SK-N-MC (cell line): Measurements from ENCODE around the gene FAU.

Source experiments
- DNase-seq: peaks from one replicate; pipeline ENCODE4 v3.0.0-alpha.2; 2011; ENCODE audit warnings: low read depth, low spot score
- H3K27ac ChIP-seq: fragments of 200-600 bp; sonication (generic); 2 replicates; pipeline ENCODE4 v1.5.1; 2016; ENCODE audit warnings: mixed run types
- H3K36me3 ChIP-seq: fragments of 200-600 bp; sonication (generic); 2 replicates; pipeline ENCODE4 v1.6.1; 2017; ENCODE audit warnings: antibody characterized with exemption, low read length, mixed read lengths; ENCODE audit not compliant: insufficient read depth
- H3K4me3 ChIP-seq: fragments of 200-600 bp; sonication (generic); 2 replicates; pipeline ENCODE4 v1.5.1; 2016
- H3K9ac ChIP-seq: fragments of 200-600 bp; sonication (generic); 2 replicates; pipeline ENCODE4 v1.8.0; 2017; ENCODE audit warnings: mixed run types, mixed read lengths; ENCODE audit not compliant: insufficient read length
- H3K9me3 ChIP-seq: fragments of 200-600 bp; sonication (generic); 2 replicates; pipeline ENCODE4 v1.6.1; 2017; ENCODE audit warnings: low read depth, mild to moderate bottlenecking, antibody characterized with exemption, low read length, moderate library complexity, mixed read lengths
- EZH2 ChIP-seq: fragments of 200-600 bp; sonication (generic); IDR thresholded peaks from one replicate; pipeline ENCODE4 v1.6.1; 2017; ENCODE audit warnings: antibody characterized with exemption
- FOXP2 ChIP-seq: optimal IDR thresholded peaks from 2 replicates; pipeline ENCODE3; 2011; ENCODE audit warnings: mild to moderate bottlenecking, moderate library complexity; ENCODE audit not compliant: insufficient read depth; ENCODE audit errors: extremely low read length, control extremely low read depth
- POLR2AphosphoS5 ChIP-seq: IDR thresholded peaks from 2 replicates; pipeline ENCODE4 v1.6.1; 2012; ENCODE audit warnings: mild to moderate bottlenecking, low read depth, low read length, borderline replicate concordance

Gene FAU

GRCh38 chr11:65095974-65096806 is 25.7 kb downstream of the FAU start, which contains the start of gene VPS51:
Gene VPS51 (plus strand): TSS chr11:65096214. CDS start chr11:65096251, 37 bp downstream.
- Histone ChIP-seq H3K27ac (peak within 1 kb of the TSS; percentile 64; the same call in 1 of the 2 replicates), H3K9ac (peak within 1 kb of the TSS; percentile 88), H3K36me3 (no peaks in the 10 kb centered on the region), H3K4me3 (peak within 1 kb of the TSS; percentile 91), H3K9me3 (no peaks in the 10 kb centered on the region)
- no peak for TF ChIP-seq EZH2
- TF ChIP-seq POLR2AphosphoS5 = peak; percentile 81
- TF ChIP-seq FOXP2 = peak; percentile 86
- peak; percentile 76 for DNase-seq

DNA sequence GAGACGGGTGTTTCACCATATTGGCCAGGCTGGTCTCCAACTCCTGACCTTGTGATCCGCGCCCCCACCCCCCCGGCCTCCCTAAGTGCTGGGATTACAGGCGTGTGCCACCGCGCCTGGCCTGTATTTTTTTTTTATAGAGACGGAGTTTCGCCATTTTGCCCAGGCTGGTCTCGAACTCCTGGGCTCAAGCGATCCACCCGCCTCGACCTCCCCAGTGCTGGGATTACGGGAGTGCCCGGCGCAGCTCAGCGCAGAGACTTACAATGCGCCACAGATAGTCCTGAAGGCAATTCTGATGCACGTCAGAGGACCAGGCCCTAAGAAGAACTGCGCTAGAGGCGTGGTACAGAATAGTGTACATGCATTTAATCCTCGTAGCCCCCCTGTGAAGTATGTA is 26.5 kb downstream of the FAU start:
- no peak for TF ChIP-seq POLR2AphosphoS5
- no peak for TF ChIP-seq EZH2
- no peak for TF ChIP-seq FOXP2
- Histone ChIP-seq H3K36me3 (no peaks in the 10 kb centered on the region), H3K9ac (peak overlapping the region; percentile 57), H3K9me3 (no peaks in the 10 kb centered on the region), H3K27ac (no peak overlapping the region), H3K4me3 (peak overlapping the region; percentile 91)
- no peak for DNase-seq

- no peak for TF ChIP-seq FOXP2
- no peak for TF ChIP-seq POLR2AphosphoS5
- no peak for TF ChIP-seq EZH2
- Histone ChIP-seq H3K36me3 (no peaks in the 10 kb centered on the region; the same call in 1 of the 2 replicates), H3K27ac (no peak overlapping the region), H3K4me3 (no peak overlapping the region), H3K9me3 (no peaks in the 10 kb centered on the region), H3K9ac (no peak overlapping the region)
- no peak for DNase-seq
These were observed 31.3 kb downstream of the FAU start for GRCh38 chr11:65090628-65091027.

- H3K27ac ChIP-seq = no peak overlapping the region
- no peak overlapping the region for H3K9ac ChIP-seq
- no peaks in the 10 kb centered on the region; the same call in 1 of the 2 replicates for H3K36me3 ChIP-seq
- no peak overlapping the region for H3K4me3 ChIP-seq
- H3K9me3 ChIP-seq = no peaks in the 10 kb centered on the region
- DNase-seq = no peak
- TF ChIP-seq FOXP2 (no peak), EZH2 (no peak), POLR2AphosphoS5 (no peak)
These were observed 32.3 kb downstream of the FAU start for GRCh38 chr11:65089621-65090020.

DNA sequence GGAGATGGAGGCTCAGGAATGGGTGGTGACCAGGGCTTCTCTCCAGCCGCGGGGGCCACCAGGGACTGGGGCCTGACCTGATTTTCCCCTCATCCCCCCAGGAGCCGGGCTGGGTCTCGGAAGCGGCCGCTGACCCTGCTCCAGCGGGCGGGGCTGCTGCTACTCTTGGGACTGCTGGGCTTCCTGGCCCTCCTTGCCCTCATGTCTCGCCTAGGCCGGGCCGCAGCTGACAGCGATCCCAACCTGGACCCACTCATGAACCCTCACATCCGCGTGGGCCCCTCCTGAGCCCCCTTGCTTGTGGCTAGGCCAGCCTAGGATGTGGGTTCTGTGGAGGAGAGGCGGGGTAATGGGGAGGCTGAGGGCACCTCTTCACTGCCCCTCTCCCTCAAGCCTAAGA is 34.1 kb downstream of the FAU start:
- Histone ChIP-seq H3K4me3 (no peak overlapping the region), H3K36me3 (no peaks in the 10 kb centered on the region; the same call in 1 of the 2 replicates), H3K9me3 (no peaks in the 10 kb centered on the region), H3K27ac (no peak overlapping the region), H3K9ac (no peak overlapping the region)
- no peak for DNase-seq
- TF ChIP-seq EZH2 (no peak), FOXP2 (no peak), POLR2AphosphoS5 (no peak)

- DNase-seq = no peak
- Histone ChIP-seq H3K4me3 (no peak overlapping the region), H3K9me3 (no peaks in the 10 kb centered on the region), H3K27ac (no peak overlapping the region), H3K36me3 (no peaks in the 10 kb centered on the region; the same call in 1 of the 2 replicates), H3K9ac (no peak overlapping the region)
- TF ChIP-seq POLR2AphosphoS5 = no peak
- no peak for TF ChIP-seq EZH2
- TF ChIP-seq FOXP2 = no peak
These were observed 34.7 kb downstream of the FAU start for GRCh38 chr11:65087216-65087615.

GRCh38 chr11:65086809-65087208 is 35.1 kb downstream of the FAU start:
- TF ChIP-seq EZH2 = no peak
- no peak for TF ChIP-seq POLR2AphosphoS5
- no peak for TF ChIP-seq FOXP2
- no peak for DNase-seq
- Histone ChIP-seq H3K36me3 (peaks cover 4% of the 10 kb centered on the region; the same call in 1 of the 2 replicates), H3K9ac (no peak overlapping the region), H3K9me3 (no peaks in the 10 kb centered on the region), H3K4me3 (no peak overlapping the region), H3K27ac (no peak overlapping the region)

DNA sequence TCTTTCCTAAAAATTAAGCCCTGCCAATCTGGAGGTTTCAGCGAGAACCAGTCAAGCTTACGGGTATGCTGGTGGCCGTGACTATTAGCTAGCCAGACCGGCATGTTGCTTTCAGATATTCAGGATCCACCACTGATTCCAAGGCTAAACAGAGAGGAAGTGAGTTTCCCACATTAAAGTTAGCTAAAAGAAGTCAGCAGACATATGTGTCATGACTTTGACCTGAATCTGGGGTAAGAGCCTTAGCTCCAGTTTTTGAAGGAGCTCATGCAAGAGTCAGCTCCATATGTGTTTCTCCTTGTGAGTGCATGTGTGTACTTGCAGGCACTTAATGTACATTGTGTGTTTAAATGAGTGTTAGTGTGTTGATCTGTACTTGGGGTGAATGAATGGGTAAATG is 36.5 kb downstream of the FAU start:
- no peak for DNase-seq
- Histone ChIP-seq H3K27ac (no peak overlapping the region), H3K9me3 (no peaks in the 10 kb centered on the region), H3K9ac (no peak overlapping the region), H3K36me3 (peaks cover 15% of the 10 kb centered on the region), H3K4me3 (no peak overlapping the region)
- TF ChIP-seq FOXP2 = no peak
- TF ChIP-seq EZH2 = no peak
- no peak for TF ChIP-seq POLR2AphosphoS5

DNA sequence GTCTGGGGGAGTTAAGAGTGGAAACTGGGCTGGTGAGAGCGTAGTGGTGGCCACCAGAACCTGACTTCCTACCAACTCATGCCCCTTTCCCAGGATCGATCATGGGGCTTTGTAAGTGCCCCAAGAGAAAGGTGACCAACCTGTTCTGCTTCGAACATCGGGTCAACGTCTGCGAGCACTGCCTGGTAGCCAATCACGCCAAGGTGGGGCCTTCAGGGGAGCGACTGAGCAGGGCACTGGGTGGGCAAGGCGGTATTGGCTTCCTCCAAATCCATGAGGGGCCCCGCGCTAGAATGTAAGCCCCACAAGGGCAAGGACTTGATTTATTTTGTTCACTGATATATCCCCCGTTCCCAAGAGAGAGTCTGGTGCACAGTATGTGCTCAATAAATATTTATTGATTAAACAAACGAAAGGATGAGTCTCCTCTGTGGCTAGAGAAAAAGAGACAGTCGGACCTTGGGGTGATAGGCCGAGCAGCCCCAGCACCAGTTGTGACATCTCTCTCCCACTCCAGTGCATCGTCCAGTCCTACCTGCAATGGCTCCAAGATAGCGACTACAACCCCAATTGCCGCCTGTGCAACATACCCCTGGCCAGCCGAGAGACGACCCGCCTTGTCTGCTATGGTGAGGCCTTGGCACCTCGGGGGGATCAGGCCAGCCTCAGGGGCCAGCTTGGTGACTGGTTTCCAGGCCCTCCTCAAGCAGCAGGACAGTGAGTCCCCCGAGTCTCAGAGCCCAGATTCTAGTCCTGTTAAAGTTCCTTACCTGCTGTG is 37.1 kb downstream of the FAU start:
- TF ChIP-seq EZH2 (no peak), POLR2AphosphoS5 (no peak)
- peaks cover 20% of the 10 kb centered on the region for H3K36me3 ChIP-seq
- H3K27ac ChIP-seq = peak overlapping the region; percentile 85; the same call in 1 of the 2 replicates

More for the DNA sequence above, 37.1 kb downstream of the FAU start:
- H3K4me3 ChIP-seq = peak overlapping the region; percentile 84
- no peaks in the 10 kb centered on the region for H3K9me3 ChIP-seq
- no peak for DNase-seq
- H3K9ac ChIP-seq = peak overlapping the region; percentile 89
